Hepatocyte (in vitro differentiated cells): ENCODE data around the gene CD37.

Experiments
- CTCF ChIP-seq: fragments of 200-600 bp; sonication (generic); IDR thresholded peaks from 2 replicates; pipeline ENCODE4 v1.5.1; 2016; ENCODE audit warnings: antibody characterized with exemption, mild to moderate bottlenecking; ENCODE audit not compliant: poor library complexity
- EZH2 ChIP-seq: fragments of 200-600 bp; sonication (generic); IDR thresholded peaks from 2 replicates; pipeline ENCODE4 v1.6.1; 2016; ENCODE audit warnings: antibody characterized with exemption, mild to moderate bottlenecking, borderline replicate concordance

GRCh38 chr19:49355909-49356353 lies 20.7 kb downstream of the CD37 start:
- TF ChIP-seq CTCF (no peak), EZH2 (no peak)
